ENCODE data around the gene VSIG10.
A peak's percentile ranks its signal among the peaks of the same experiment; 100 is the strongest.
"Not testable (repeated sequence)": the region's sequence is repeated elsewhere in the genome, so short reads cannot be mapped to it uniquely, and the experiment has no call there.

The VSIG10 gene
- total RNA-seq, result 1.1 reads per million

GRCh38 chr12:118103601-118104382, at the start of gene VSIG10:
VSIG10 (minus strand) TSS chr12:118104011; CDS start chr12:118103671, 340 bp downstream.
- no peak for DNase-seq

GRCh38 chr12:118151755-118152154, 47.9 kb upstream of the VSIG10 start:
- no peak for DNase-seq

GRCh38 chr12:118150625-118151024, 46.8 kb upstream of the VSIG10 start:
- DNase-seq, result no peak

- DNase-seq, result no peak
Measured at GRCh38 chr12:118148287-118148686, 44.5 kb upstream of the VSIG10 start.

GRCh38 chr12:118145798-118146156, 42.0 kb upstream of the VSIG10 start:
- no peak for DNase-seq

- DNase-seq, result no peak
Measured at GRCh38 chr12:118145113-118145797, 41.4 kb upstream of the VSIG10 start.

GRCh38 chr12:118144499-118144898, 40.7 kb upstream of the VSIG10 start:
- no peak for DNase-seq

- no peak for DNase-seq
Measured at GRCh38 chr12:118140825-118141224, 37.0 kb upstream of the VSIG10 start.

- no peak for DNase-seq
Measured at GRCh38 chr12:118137148-118137678, 33.4 kb upstream of the VSIG10 start.

- DNase-seq, result peak; percentile 5
Measured at GRCh38 chr12:118136559-118137003, 32.8 kb upstream of the VSIG10 start.

GRCh38 chr12:118135788-118136558, 32.2 kb upstream of the VSIG10 start, which contains the start of gene PEBP1:
PEBP1 (plus strand) TSS chr12:118136124; CDS start chr12:118136210, 86 bp downstream.
- DNase-seq, result peak; percentile 90

GRCh38 chr12:118129436-118129835, 25.6 kb upstream of the VSIG10 start:
- not testable (repeated sequence) for DNase-seq

GRCh38 chr12:118127867-118128266, 24.1 kb upstream of the VSIG10 start:
- no peak for DNase-seq

GRCh38 chr12:118126119-118126757, 22.4 kb upstream of the VSIG10 start:
- no peak for DNase-seq

- DNase-seq, result no peak
Measured at GRCh38 chr12:118125743-118126118, 21.9 kb upstream of the VSIG10 start.

GRCh38 chr12:118124333-118124874, 20.6 kb upstream of the VSIG10 start:
- DNase-seq, result no peak

- DNase-seq, result no peak
Measured at GRCh38 chr12:118122264-118122663, 18.5 kb upstream of the VSIG10 start.

GRCh38 chr12:118120579-118121363, 17.0 kb upstream of the VSIG10 start:
- peak; percentile 35 for DNase-seq

GRCh38 chr12:118119449-118119879, 15.7 kb upstream of the VSIG10 start:
- DNase-seq, result no peak

- DNase-seq, result no peak
Measured at GRCh38 chr12:118109088-118109487, 5.3 kb upstream of the VSIG10 start.

- no peak for DNase-seq
Measured at GRCh38 chr12:118107694-118108093, 3.9 kb upstream of the VSIG10 start.

Data from effector CD4-positive, alpha-beta T cell (primary cell).